NCI-H1105 treated with DMSO at 0.1 percent for 48 hours (cell line): ENCODE measurements around the gene ERAS.
A peak's percentile ranks its signal among the peaks of the same experiment; 100 is the strongest.
"Not testable (repeated sequence)": the region's sequence is repeated elsewhere in the genome, so short reads cannot be mapped to it uniquely, and the experiment has no call there.

Experiments used
- DNase-seq: peaks from one replicate; lab custom pipeline; 2025; lab: John Stamatoyannopoulos, UW

The ERAS gene

GRCh38 chrX:48831136-48831908, 5.0 kb downstream of the ERAS start:
- no peak for DNase-seq

GRCh38 chrX:48831909-48832291, 5.6 kb downstream of the ERAS start:
- no peak for DNase-seq

- no peak for DNase-seq
Observed at GRCh38 chrX:48833542-48834138, 7.3 kb downstream of the ERAS start.

- DNase-seq, result peak; percentile 6
Observed at GRCh38 chrX:48834383-48834709, 8.0 kb downstream of the ERAS start.

DNA sequence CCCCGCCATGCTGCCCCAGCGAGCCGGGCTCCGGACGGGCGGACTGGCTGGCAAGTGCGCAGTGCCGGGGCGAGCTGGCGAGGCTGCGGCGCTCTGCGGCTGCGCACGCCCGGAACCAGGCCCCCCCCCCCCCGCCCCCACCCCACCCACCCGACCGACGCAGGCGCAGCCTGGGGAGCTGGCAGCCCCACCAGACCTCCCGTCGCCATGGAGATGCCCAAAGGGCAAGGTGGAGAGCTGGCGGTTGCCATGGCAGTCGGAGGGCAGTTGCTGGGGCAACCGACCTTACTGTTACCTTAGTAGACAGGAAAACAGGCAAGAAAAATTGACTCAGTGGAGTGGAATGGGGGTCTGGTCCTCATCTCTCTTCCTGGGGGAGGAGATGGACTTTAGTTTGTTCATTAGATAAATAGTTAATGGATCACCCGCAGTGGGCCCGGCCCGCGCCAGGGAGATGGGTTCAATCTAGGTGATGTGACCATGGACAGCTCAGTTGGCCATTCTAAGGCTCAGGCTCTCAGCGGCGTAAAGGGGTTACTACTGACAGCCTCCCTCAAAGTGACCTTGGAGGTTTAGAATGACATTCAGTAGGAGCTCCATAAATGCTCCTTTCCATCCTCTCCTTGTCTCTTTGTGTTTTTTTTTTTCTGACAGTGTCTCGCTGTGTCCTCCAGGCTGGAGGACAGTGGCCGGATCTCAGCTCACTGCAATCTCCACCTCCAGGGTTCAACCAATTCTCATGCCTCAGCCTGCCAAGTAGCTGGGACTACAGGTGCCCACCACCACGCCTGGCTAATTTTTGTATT, 9.4 kb downstream of the ERAS start, which contains the start of gene PCSK1N:
Gene PCSK1N (minus strand): TSS at position 87 of the 806 bp plus-strand sequence. CDS start 78 bp downstream, at position 9.
- DNase-seq, result peak; percentile 80

DNA sequence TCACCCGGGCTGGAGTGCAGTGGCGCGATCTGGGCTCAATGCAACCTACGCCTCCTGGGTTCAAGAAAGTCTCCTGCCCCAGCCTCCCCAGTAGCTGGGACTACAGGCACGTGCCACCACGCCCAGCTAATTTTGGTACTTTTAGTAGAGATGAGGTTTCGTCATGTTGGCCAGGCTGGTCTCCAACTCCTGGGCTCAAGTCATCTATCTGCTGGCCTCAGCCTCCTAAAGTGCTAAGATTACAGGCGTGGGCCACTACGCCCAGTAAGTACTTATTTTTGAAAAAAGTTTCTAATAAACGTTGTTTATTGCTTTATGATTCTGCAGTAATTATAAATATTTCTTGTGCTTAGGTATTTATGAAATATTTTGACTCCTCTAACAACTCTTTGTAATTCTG, 13.4 kb downstream of the ERAS start:
- no peak for DNase-seq

GRCh38 chrX:48848847-48849246, 22.5 kb downstream of the ERAS start:
- no peak for DNase-seq

DNA sequence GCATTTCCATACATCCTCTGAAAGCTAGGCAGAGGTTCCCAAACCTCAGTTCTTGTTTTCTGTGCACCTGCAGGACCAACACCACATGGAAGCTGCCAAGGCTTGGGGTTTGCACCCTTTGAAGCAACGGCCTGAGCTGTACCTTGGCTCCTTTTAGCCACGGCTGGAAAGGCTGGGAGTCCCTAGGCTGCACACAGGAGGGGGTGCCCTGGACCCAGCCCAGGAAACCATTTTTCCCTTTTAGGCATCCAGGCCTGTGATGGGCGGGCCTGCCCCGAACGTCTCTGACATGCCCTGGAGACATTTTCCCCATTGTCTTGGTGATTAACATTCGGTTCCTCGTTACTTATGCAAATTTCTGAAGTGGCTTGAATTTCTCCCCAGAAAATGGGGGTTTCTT, 26.5 kb downstream of the ERAS start:
- DNase-seq, result no peak

- not testable (repeated sequence) for DNase-seq
Observed at GRCh38 chrX:48853494-48853893, 27.2 kb downstream of the ERAS start.

DNA sequence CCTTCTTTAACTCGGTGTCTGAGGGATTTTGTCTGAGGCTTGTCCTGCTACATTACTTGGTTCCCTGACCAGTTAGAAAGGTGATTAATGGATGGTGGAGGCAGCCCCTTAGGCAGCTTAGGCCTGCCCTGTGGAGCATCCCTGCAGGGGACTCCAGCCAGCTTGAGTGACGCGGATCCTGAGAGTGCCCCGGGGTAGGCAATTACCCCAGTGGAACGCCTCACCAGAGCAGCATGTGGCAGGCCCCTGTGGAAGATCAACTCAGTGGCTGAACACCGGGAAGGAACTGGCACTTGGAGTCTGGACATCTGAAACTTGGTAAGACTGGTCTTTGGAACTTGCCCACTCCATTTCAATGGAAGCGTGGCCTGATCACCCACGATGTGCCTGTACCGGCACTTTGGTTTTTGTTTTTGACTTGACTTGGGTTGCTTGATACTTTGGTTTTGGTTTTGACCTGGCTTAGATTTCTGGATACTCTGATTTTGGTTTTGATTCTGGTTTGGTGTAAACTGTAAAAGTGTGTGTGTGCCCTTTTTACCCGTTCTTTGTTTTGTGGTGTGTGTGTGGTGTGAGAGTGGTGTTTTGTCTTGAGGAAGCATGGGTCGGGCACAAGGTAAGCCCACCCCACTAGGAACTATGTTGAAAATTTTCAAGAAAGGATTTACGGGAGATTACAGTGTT, 27.9 kb downstream of the ERAS start:
- not testable (repeated sequence) for DNase-seq

GRCh38 chrX:48854898-48855297, 28.6 kb downstream of the ERAS start:
- no peak for DNase-seq

DNA sequence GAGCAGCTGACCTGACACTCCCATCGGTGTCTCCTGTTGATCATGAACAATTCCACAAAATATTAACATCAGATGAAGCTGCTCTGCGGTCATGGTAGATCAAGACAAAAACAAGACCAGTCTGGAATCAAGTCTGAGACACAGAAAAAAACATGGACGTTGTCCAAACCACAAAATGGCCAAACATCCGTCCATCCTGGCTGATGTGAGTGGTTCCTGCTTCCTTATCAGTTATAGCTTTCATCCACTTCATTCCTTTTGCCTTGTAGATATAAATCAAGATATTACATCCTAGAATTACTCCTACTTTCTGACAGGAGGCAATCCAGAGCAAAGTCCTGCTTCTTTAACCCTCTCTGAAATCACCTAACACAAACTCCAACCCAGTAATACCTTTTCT, 37.9 kb downstream of the ERAS start:
- no peak for DNase-seq

- DNase-seq, result not testable (repeated sequence)
Observed at GRCh38 chrX:48872017-48872416, 45.7 kb downstream of the ERAS start.

- not testable (repeated sequence) for DNase-seq
Observed at GRCh38 chrX:48876944-48877343, 50.6 kb downstream of the ERAS start.
